ENCODE data around the gene SOX9. TPM values are rescaled to one million over a fixed set of nuclear protein-coding genes. Genes with fewer than 3 reads are reported as not detected.

The SOX9 gene
- total RNA-seq, 1 experiment from 2014 or later = 1.3 TPM

GRCh38 chr17:72099919-72100318, 20.9 kb upstream of the SOX9 start:
- Mint-ChIP-seq H3K4me1 (peaks cover 7% of the 10 kb centered on the region in 2 experiments), H3K27me3 (ENCODE audit: low read depth) (peaks cover 15% of the 10 kb centered on the region), H3K9me3 (peaks cover 0 to 2% of the 10 kb centered on the region in 2 experiments; a peak in 1 of 5 replicates), H3K36me3 (ENCODE audit: insufficient read depth in 1 of 3, low read depth in 3 of 3) (no peaks in the 10 kb centered on the region), H3K27ac (no peak overlapping the region), H3K4me3 (no peak overlapping the region)
- Histone ChIP-seq H4K91ac (ENCODE audit: insufficient read length, low read depth, low read length) (no peak overlapping the region), H3K27me3 (ENCODE audit: insufficient read depth, low read length) (no peaks in the 10 kb centered on the region), H2AK5ac (ENCODE audit: insufficient read length, low read length) (no peak overlapping the region), H4K8ac (replicated peaks; ENCODE audit: insufficient read length, low read depth, low read length) (no peak overlapping the region), H3K4ac (ENCODE audit: low read depth, low read length) (no peak overlapping the region), H3K4me1 (ENCODE audit: insufficient read depth, low read length) (peaks cover 4% of the 10 kb centered on the region; the same call in 1 of the 2 replicates), H3T11ph (ENCODE audit: low read length) (no peak overlapping the region), H3K14ac (ENCODE audit: insufficient read depth, low read length) (no peak overlapping the region), H3K9me3 (ENCODE audit: control insufficient read depth, low read depth, low read length) (no peaks in the 10 kb centered on the region), H4K5ac (ENCODE audit: insufficient read length, low read depth, low read length) (no peak overlapping the region), H2BK120ac (ENCODE audit: low read depth, low read length, poor library complexity, severe bottlenecking) (no peak overlapping the region), H3K4me2 (ENCODE audit: insufficient read depth, insufficient read length, low read length) (no peak overlapping the region), H3K56ac (ENCODE audit: insufficient read length, low read depth, low read length) (no peak overlapping the region), H2BK12ac (ENCODE audit: insufficient read length, low read depth, low read length) (no peak overlapping the region), H3K79me2 (ENCODE audit: insufficient read depth, low read length) (no peaks in the 10 kb centered on the region), H2BK20ac (ENCODE audit: low read depth, low read length, poor library complexity, severe bottlenecking) (no peak overlapping the region), H2BK15ac (ENCODE audit: low read depth, low read length) (no peak overlapping the region), H3K18ac (ENCODE audit: insufficient read length, low read depth, low read length) (no peak overlapping the region), H2BK5ac (ENCODE audit: insufficient read length, low read length) (no peak overlapping the region), H4K20me1 (ENCODE audit: control insufficient read depth, insufficient read depth, insufficient read length) (no peaks in the 10 kb centered on the region), H3K23me2 (ENCODE audit: insufficient read length, low read depth, low read length, poor library complexity, severe bottlenecking) (no peaks in the 10 kb centered on the region), H3K23ac (ENCODE audit: insufficient read length, low read depth, low read length) (no peak overlapping the region), H3K9ac (ENCODE audit: extremely low read depth, insufficient read length, low read length) (no peak overlapping the region), H3K27ac (ENCODE audit: insufficient read length, low read depth, low read length) (no peak overlapping the region), H2AFZ (ENCODE audit: low read length) (no peak overlapping the region), H3K79me1 (ENCODE audit: insufficient read depth, low read depth, low read length, poor library complexity, severe bottlenecking) (no peaks in the 10 kb centered on the region)
- DNase-seq = no peak
- WGBS (ENCODE audit: extremely low coverage, insufficient read length, low lambda C conversion rate) = no CpG with 5 or more reads among the region's 4 CpGs
- TF ChIP-seq CTCF (conservative IDR thresholded peaks at IDR 0.05) = no peak
